Right atrium auricular region (tissue), 2 donors: ENCODE data around the gene RBM38. TPM values are rescaled to one million over a fixed set of nuclear protein-coding genes. Genes with fewer than 3 reads are reported as not detected.
"Not testable (repeated sequence)": the region's sequence is repeated elsewhere in the genome, so short reads cannot be mapped to it uniquely, and the experiment has no call there.

Source experiments
- DNase-seq: peaks from one replicate; pipeline ENCODE4 v3.0.0-alpha.2; 2019; ENCODE audit warnings: low spot score
- H3K27ac ChIP-seq, 2 donors: fragments of 200-600 bp; sonication (generic); 1 replicate in 1 of 2; 2 replicates in 1 of 2; pipeline ENCODE4 v1.5.1; 2016 to 2019
- H3K27me3 ChIP-seq, 2 donors: fragments of 200-600 bp; sonication (generic); one replicate each; pipeline versions ENCODE4 v1.5.1 to v1.6.0; 2017 to 2019
- H3K36me3 ChIP-seq: fragments of 200-600 bp; sonication (generic); one replicate; pipeline ENCODE4 v1.5.1; 2016
- H3K4me1 ChIP-seq, 2 donors: fragments of 200-600 bp; sonication (generic); one replicate each; pipeline versions ENCODE4 v1.5.1 to v1.6.0; 2017 to 2019
- H3K4me3 ChIP-seq, 2 donors: fragments of 200-600 bp; sonication (generic); 1 replicate in 1 of 2; 2 replicates in 1 of 2; pipeline ENCODE4 v1.5.1; 2017 to 2019; ENCODE audit warnings: mild to moderate bottlenecking in 1 of 2, moderate library complexity in 1 of 2
- H3K9me3 ChIP-seq, 2 donors: fragments of 200-600 bp; sonication (generic); one replicate each; pipeline ENCODE4 v1.5.1; 2019
- CTCF ChIP-seq, 2 donors: fragments of 200-600 bp; sonication (generic); IDR thresholded peaks; one replicate each; pipeline ENCODE4 v1.5.1; 2019; ENCODE audit warnings: antibody characterized with exemption in 2 of 2
- total RNA-seq, 2 donors: library from RNA; depleted of rRNA; stranded (reverse); fragments of >200 nt; gene quantifications; one replicate each; pipeline ENCODE4 v1.1.0, GENCODE V29; 2016

The RBM38 gene
- total RNA-seq, 2 donors from 2014 or later = 127 to 151 TPM

GRCh38 chr20:57414867-57415592 is 23.8 kb downstream of the RBM38 start:
- Histone ChIP-seq H3K36me3 (no peaks in the 10 kb centered on the region), H3K27me3 (no peaks in the 10 kb centered on the region), H3K4me1 (peaks cover 0 to 14% of the 10 kb centered on the region in 2 donors), H3K27ac (no peak overlapping the region), H3K4me3 (no peak overlapping the region), H3K9me3 (no peaks in the 10 kb centered on the region)
- TF ChIP-seq CTCF (IDR thresholded peaks at IDR 0.05) = no peak
- no peak for DNase-seq

GRCh38 chr20:57415771-57416170 is 24.6 kb downstream of the RBM38 start:
- H3K27ac ChIP-seq = no peak overlapping the region
- no peak overlapping the region for H3K4me3 ChIP-seq
- DNase-seq = no peak
- no peak for TF ChIP-seq CTCF (IDR thresholded peaks at IDR 0.05)
- peaks cover 0 to 9% of the 10 kb centered on the region in 2 donors for H3K4me1 ChIP-seq
- H3K27me3 ChIP-seq = no peaks in the 10 kb centered on the region
- no peaks in the 10 kb centered on the region for H3K36me3 ChIP-seq
- no peaks in the 10 kb centered on the region for H3K9me3 ChIP-seq

- no peak for DNase-seq
- Histone ChIP-seq H3K27ac (no peak overlapping the region), H3K4me3 (no peak overlapping the region)
These were observed 25.3 kb downstream of the RBM38 start for GRCh38 chr20:57416296-57417022.

GRCh38 chr20:57417051-57417689 is 26.0 kb downstream of the RBM38 start:
- no peak for TF ChIP-seq CTCF (IDR thresholded peaks at IDR 0.05)
- Histone ChIP-seq H3K27me3 (no peaks in the 10 kb centered on the region), H3K36me3 (no peaks in the 10 kb centered on the region), H3K4me1 (no peaks in the 10 kb centered on the region), H3K4me3 (no peak overlapping the region), H3K27ac (no peak overlapping the region), H3K9me3 (no peaks in the 10 kb centered on the region)
- no peak for DNase-seq

More at GRCh38 chr20:57416296-57417022, 25.3 kb downstream of the RBM38 start:
- H3K27me3 ChIP-seq = no peaks in the 10 kb centered on the region
- no peak for TF ChIP-seq CTCF (IDR thresholded peaks at IDR 0.05)
- peaks cover 0 to 3% of the 10 kb centered on the region in 2 donors for H3K4me1 ChIP-seq
- no peaks in the 10 kb centered on the region for H3K36me3 ChIP-seq
- no peaks in the 10 kb centered on the region for H3K9me3 ChIP-seq

- no peaks in the 10 kb centered on the region for H3K9me3 ChIP-seq
- H3K4me3 ChIP-seq = no peak overlapping the region
- TF ChIP-seq CTCF (IDR thresholded peaks at IDR 0.05) = no peak
- no peaks in the 10 kb centered on the region for H3K27me3 ChIP-seq
- no peaks in the 10 kb centered on the region for H3K36me3 ChIP-seq
- DNase-seq = no peak
- H3K4me1 ChIP-seq = no peaks in the 10 kb centered on the region
- no peak overlapping the region for H3K27ac ChIP-seq
These were observed 26.9 kb downstream of the RBM38 start for GRCh38 chr20:57417830-57418780.

GRCh38 chr20:57419479-57419878 is 28.3 kb downstream of the RBM38 start:
- not testable (repeated sequence) for H3K27me3 ChIP-seq, H3K4me3 ChIP-seq, H3K27ac ChIP-seq, H3K9me3 ChIP-seq, DNase-seq, H3K4me1 ChIP-seq, H3K36me3 ChIP-seq
